CD4-positive, alpha-beta T cell treated with Interleukin-4 for 4 hours (primary cell): ENCODE data around the gene RUSC1.
"Not testable (repeated sequence)": the region's sequence is repeated elsewhere in the genome, so short reads cannot be mapped to it uniquely, and the experiment has no call there.

ENCODE experiments used
- DNase-seq: peaks from one replicate; pipeline ENCODE4 v3.0.0-alpha.2; 2020

Gene RUSC1, protein sequence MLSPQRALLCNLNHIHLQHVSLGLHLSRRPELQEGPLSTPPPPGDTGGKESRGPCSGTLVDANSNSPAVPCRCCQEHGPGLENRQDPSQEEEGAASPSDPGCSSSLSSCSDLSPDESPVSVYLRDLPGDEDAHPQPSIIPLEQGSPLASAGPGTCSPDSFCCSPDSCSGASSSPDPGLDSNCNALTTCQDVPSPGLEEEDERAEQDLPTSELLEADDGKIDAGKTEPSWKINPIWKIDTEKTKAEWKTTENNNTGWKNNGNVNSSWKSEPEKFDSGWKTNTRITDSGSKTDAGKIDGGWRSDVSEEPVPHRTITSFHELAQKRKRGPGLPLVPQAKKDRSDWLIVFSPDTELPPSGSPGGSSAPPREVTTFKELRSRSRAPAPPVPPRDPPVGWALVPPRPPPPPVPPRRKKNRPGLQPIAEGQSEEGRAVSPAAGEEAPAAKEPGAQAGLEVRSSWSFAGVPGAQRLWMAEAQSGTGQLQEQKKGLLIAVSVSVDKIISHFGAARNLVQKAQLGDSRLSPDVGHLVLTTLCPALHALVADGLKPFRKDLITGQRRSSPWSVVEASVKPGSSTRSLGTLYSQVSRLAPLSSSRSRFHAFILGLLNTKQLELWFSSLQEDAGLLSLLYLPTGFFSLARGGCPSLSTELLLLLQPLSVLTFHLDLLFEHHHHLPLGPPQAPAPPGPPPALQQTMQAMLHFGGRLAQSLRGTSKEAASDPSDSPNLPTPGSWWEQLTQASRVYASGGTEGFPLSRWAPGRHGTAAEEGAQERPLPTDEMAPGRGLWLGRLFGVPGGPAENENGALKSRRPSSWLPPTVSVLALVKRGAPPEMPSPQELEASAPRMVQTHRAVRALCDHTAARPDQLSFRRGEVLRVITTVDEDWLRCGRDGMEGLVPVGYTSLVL

DNA sequence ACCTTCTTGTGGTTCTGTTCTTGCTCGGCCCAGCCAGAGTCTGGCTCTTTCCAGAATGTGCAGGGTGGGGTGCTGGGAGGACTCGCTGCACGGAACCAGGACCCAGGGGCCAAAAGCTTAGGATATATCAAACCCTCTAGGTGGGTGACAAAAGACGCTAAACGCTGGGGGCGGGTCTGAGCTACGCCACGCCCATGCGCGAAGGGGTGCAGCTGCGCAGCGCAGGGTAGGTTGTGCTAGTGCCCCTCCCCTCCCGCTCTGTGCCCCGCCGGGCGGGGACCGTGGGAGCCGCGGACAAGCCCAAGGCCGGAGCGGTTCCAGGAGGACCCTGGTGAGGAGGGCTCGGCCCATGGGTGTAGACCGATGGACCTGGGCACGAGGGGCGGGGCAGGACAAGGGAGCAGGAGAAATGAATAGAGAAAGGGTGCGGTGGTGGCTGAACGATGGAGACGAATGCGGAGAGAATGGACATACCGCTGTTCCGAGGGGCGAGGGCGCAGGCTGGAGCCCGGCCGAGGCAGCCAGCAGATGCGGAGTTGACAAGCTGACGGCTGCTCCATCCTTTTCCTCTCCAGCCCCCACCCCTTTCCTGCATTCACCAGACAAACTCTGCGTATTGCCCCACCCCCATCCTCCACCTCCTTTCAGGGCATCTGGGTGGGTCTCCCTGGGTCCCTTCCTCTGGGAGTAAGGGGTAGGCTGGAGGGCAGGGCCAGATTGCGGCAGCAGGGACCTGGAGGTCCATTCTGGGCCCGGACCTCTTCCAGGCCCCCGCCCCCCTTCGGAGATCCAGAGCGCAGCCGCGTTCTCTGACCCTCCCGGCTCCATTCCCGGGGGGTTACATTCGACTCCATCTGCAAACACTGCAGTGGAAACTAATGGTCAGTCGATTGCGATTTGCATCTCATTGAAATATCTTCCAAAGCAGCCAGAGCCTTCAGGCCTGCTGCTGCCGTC, at the start of gene RUSC1:
Gene RUSC1, plus strand, starts transcription at position 234 of the 957 bp plus-strand sequence. CDS start 880 bp downstream, outside the sequence.
- peak; percentile 57 for DNase-seq

DNA sequence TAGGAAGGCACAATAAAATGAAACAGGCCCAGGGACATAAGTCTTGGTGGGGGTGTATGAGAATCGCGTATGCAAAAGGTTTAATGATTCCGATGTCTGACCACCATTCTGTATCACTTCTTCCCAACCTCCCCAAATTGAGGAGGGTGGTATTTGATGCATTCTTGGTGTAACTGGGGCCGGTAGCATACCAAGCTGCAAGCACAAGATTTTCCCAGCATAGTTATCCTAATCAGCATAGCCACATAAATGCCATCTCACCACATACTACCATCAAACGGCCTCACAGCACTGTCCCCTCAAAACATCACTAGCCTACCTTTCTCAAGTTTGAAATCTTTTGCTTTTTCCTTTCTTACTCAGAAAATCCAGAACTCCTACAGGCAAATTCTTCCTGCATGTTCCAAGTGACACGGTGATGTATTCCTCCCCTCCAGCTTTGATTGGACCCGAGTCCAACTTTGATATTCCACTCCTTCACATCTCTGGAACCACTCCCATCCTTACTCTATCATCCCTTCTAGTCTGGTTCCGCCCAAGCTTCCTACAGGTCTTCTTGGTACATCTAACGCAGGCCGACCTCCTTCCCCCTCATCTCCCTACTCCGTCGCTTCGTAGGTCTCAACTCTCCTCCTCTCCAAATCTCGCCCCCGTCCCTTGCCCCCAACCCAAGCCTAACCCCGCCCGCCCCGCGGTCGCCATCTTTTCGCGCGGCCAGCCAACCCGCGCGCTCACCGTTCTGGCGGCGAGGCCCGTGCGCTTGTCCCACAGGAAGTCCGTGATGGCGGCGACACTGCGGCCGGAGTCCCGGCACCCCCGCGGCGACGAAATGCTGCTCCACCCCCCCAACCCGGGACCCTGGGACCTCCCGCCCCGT, 48.0 kb upstream of the RUSC1 start:
- DNase-seq, result no peak

DNA sequence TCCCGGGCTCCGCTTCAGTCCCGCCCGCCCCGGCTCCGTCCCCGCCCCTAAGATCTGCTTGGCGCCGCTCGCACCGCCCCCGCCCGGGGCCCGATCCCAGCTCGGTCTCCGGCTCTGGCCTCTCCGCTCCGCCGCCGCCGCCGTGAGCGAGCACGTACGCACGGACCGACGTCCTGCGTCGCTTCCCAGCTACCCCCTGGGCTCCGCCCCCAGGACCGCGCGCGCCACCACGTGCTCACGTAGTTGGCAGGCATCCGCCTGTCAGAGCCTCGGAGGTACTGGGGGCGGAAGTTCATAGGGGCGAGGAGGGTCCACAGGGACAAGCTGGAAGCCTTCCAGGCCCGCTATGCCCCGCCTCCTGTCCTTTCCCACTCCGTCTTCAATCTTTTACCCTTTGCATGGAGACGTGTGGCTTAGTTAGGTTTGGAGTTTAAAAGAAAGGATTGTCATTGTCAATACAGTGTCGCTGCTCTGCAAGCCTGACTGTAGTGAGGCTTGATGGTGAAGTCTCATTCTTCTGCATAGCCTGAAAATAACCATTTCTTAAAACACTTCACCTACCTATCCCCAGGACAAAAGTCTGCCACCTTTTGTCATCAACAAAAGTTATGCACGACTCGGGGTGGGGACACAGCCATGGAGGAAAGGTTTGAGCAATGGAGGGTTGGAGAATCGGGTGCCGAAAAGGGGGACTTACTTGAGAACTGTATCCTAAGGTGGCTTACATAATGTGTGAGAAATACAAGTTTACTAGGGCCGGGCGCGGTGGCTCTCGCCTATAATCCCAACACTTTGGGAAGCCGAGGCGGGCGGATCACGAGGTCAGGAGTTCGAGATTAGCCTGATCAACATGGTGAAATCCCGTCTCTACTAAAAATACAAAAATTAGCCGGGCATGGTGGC, 47.1 kb upstream of the RUSC1 start, which contains the start of gene CLK2:
Gene CLK2, minus strand, starts transcription at position 162 of the 903 bp plus-strand sequence. CDS start 2,527 bp downstream, outside the sequence.
- DNase-seq, result peak; percentile 90

DNA sequence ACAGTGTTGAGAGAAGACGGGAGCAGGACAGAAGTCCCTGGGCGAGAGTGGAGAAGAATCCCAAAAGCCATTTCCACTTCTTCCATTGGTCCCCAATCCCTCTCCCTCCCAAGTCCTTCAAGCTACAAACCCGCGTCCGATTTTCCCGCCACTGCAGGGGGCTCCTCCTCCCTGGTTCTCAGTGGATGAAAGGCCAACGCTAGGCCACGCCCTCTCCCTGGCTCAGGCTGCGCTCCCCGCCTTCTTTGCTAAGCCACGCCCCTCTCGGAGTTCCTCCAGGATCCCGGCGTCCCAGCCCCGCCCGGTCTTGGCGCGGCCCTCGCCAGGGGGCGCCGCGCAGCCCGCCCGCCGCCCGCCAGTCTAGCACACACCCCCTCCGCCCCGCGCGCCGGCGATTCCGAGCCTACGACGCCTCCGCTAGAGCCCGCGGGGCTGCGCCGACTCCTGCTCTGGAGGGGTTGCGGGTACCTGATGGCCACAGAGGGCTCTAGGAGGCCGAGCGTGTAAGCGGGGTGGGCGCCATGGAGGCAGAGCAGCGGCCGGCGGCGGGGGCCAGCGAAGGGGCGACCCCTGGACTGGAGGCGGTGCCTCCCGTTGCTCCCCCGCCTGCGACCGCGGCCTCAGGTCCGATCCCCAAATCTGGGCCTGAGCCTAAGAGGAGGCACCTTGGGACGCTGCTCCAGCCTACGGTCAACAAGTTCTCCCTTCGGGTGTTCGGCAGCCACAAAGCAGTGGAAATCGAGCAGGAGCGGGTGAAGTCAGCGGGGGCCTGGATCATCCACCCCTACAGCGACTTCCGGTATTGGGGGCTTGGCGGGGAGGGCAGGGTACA, 43.4 kb upstream of the RUSC1 start, which contains the start of gene HCN3:
Gene HCN3, plus strand, starts transcription at position 394 of the 832 bp plus-strand sequence. Its CDS starts 128 bp downstream, at position 522.
- peak; percentile 93 for DNase-seq

DNA sequence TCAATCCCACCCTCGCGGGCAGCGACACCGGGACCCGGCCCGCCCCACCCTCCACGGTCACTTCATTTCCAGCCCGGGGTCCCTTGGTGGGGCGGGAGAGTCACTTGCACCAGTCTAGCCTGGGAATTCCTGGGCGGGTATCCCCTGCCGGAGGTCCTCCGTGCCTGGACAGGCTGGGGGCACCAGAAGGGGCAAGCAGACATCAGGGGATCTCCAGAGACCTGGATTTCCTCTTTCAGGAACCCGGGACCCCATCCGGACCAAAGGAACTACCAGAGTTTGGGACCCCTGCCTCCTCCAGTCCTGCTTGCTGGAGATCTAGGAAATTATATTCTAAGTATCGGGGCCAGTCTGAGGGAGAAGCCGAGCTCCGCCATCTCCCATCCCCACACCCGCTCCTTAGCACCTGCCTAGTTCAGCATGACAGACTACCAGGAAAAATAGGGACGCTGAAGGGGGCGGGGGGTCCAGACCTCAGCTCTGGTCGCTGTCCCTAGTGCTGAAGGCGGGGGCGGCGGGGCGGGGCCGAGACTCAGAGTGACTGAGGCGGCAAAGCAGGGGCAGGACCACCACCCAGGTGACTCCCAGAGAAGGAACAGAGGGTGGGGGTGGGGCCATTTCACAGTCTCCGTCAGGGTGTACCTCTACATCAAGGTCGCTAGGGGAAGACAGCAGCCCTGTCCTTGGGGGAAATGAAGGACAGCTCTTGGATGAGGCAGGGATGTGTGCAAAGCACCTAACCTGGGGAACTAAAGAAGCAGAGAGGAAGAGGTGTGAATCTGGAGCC, 42.6 kb upstream of the RUSC1 start:
- DNase-seq, result peak; percentile 60

DNA sequence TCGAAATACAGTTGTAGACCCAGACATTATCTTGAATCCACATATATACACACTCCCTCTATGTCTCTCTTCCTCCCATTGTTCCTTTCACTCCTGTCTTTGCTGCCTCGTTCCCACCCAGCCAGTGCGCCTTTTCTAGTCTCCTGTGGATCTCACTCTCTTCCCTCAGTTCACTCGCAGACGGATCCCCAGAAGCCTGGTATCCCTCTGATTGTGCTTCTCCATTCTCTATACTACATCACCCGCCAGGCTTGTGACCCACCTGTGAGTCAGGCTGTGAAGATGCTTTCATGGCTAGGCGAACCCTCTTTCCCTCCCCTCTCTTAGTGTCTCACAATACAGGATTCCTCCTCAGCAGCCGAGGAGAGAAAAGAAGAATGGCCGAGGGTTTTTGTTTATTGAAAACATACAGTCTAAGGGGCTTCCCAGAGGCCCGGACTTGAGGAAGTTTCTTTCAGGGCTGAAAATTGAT, 42.0 kb upstream of the RUSC1 start:
- no peak for DNase-seq

DNA sequence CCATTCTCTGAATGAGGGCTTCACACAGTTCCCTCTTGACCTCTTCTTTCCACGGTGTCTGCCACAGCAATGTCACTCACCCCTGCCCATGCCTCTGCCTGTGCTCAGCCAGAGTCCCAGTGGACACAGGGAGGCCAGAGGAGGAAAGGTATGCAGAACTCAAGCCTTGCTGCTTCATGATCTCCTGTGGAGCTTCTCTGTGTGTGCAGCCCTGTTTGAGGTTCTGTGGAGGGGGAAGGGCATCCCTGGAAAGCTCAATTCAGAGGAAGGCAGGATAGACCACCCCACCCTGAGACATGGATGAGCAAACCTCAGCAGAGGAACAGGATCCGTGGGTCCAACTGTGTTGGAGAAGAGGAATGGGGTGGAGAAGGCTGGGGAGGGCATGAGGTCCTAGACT, 41.4 kb upstream of the RUSC1 start:
- DNase-seq, result no peak

DNA sequence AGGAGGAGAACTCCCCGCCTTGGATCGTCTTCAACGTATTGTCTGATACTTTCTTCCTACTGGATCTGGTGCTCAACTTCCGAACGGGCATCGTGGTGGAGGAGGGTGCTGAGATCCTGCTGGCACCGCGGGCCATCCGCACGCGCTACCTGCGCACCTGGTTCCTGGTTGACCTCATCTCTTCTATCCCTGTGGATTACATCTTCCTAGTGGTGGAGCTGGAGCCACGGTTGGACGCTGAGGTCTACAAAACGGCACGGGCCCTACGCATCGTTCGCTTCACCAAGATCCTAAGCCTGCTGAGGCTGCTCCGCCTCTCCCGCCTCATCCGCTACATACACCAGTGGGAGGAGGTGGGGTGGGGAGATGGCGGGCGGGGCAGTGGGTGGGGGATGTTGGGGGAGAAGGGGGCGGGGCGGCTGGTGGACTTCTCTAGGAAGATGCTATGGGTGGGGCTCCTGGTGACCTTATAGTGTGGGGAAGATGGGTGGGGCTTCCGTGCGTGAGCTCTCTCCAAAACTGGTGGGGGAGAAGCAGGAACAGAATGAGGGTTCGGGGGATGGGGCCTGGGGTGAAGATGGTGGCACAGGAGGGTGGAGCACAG, 38.1 kb upstream of the RUSC1 start:
- no peak for DNase-seq

DNA sequence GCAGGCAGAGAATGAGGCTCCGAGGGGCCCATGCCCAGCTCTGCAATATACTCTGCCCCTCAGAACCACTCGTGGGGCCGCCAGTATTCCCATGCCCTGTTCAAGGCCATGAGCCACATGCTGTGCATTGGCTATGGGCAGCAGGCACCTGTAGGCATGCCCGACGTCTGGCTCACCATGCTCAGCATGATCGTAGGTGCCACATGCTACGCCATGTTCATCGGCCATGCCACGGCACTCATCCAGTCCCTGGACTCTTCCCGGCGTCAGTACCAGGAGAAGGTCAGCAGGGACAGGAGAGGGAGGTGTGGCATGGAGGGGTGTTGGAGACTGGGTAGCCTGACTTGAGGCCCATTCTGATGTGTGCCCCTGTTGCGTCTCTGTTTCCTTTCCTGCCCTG, 36.2 kb upstream of the RUSC1 start:
- DNase-seq, result no peak

DNA sequence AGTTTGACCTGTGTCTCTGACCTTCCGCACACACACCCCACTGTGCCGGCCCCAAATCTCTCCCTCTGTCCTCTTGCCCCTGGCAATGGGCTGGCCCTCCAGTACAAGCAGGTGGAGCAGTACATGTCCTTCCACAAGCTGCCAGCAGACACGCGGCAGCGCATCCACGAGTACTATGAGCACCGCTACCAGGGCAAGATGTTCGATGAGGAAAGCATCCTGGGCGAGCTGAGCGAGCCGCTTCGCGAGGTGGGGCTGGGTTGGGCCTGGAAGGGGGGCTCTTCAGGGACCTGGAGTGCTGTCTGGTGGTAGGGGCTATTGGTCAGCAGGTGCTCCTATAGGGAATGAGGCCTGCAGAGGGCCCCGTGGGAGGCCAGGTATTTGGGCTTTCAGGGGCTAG, 35.6 kb upstream of the RUSC1 start:
- no peak for DNase-seq

DNA sequence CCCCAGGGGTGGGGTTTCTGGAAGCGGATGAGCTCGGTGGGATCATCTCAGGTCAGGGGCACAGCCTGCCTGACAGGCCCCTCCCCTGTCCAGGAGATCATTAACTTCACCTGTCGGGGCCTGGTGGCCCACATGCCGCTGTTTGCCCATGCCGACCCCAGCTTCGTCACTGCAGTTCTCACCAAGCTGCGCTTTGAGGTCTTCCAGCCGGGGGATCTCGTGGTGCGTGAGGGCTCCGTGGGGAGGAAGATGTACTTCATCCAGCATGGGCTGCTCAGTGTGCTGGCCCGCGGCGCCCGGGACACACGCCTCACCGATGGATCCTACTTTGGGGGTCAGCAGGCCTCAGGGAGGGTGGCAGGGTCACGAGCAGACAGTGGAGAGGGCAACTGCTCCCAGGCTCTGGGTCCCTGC, 35.1 kb upstream of the RUSC1 start:
- DNase-seq, result no peak

DNA sequence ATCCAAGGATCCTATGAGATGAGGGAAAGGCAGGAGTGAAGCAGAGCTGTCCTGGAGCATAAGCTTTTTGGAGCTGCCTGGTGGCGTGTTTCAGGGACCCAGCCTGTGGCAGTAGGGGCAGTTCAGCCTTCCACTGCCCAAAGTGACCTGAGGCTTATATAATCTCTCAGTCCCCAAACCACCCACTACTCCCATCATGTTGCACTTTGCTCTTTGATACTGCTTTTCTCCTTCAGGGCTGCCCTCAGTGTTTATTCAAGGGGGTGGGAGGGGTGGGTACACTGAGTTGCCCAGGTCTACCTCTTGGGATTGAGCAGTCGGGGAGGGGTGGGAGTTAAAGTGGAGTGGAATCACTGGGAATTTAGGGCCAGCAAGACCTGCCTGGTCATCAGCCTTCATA, 34.1 kb upstream of the RUSC1 start:
- DNase-seq, result no peak

DNA sequence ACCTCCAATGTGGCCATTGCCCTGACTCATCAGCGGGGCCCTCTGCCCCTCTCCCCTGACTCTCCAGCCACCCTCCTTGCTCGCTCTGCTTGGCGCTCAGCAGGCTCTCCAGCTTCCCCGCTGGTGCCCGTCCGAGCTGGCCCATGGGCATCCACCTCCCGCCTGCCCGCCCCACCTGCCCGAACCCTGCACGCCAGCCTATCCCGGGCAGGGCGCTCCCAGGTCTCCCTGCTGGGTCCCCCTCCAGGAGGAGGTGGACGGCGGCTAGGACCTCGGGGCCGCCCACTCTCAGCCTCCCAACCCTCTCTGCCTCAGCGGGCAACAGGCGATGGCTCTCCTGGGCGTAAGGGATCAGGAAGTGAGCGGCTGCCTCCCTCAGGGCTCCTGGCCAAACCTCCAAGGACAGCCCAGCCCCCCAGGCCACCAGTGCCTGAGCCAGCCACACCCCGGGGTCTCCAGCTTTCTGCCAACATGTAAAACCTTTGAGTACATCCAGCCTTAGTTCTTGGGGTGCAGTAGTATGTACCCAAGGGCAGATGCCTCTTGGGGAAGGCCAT, 32.6 kb upstream of the RUSC1 start:
- no peak for DNase-seq

DNA sequence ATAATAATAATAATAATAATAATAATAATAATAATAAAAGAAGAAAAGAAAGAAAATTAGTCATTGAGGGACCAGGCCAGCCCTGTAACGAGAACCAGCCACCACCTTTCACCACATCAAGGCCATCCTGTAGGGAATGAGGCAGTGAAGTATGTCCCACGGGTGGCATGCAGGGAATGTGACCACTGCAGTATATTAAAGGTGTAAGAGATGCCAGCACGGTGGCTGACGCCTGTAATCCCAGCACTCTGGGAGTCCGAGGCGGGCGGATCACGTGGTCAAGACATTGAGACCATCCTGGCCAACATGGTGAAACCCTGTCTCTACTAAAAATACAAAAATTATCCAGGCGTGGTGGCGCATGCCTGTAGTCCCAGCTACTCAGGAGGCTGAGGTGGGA, 29.7 kb upstream of the RUSC1 start:
- not testable (repeated sequence) for DNase-seq

DNA sequence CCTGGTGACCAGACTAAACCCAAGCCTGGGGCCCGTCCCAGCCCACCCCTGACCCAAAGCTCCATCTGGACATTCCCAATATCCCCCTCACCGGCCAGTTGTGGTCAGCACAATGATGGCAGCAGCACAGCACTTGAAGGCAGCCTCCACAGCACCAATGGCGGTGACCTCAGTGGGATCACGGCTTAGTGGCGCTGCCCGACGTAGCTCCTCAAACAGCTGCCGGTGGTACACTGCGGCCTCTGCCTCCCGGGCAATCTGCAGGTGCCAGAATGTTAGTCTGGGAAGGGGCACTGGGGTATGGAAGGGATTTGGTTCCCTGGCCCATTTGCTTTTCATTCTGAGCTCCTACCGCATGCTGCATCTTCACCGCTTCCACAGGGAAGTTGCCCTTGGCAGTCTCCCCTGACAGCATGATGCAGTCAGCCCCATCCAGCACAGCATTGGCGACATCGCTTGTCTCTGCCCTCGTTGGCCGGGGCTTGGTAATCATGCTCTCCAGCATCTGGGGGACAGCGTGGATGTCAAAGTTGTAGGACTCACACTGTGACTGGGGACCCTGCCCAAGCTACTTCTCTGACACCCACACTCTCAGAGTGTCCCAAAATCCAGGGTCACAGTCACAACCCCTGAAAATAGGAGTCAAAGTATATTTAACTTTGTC, 27.5 kb upstream of the RUSC1 start:
- no peak for DNase-seq

DNA sequence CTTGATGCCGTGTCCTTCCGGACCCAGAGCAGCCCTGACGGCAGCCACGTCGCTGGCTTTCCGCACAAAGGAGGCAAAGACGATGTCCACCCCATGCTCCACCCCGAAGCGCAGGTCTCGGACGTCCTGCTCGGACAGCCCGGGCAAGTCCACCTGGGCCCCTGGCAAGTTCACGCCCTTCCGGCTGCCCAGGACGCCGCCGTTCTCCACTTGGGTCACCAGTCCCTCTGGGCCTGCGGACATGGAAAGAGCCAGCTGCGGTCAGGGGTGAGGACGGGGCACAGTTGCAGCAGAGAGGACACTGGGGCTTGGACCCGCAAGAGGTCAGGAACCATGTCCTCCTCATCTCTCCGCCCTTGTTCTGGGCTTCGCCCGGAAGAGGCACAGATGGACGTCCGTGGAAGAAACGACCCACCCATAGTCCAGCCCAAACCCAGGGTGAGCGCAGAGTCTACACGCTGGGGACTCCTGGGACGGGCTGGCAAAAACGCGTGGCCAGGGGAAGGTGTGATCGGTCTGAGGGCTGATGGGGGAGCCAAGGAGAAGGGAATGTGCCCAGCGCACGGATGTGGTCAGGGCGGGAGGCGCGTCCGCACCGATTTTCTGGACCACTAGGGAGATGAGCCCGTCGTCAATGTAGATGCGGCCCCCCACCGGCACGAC, 26.0 kb upstream of the RUSC1 start:
- no peak for DNase-seq
